Measurements from ENCODE around the gene PJA1.

The PJA1 gene

GRCh38 chrX:69185141-69185540 is 19.9 kb upstream of the PJA1 start:
- Histone ChIP-seq H3K9me3 (ENCODE audit: control insufficient read depth, insufficient read depth, low read length) (no peaks in the 10 kb centered on the region), H3K9ac (ENCODE audit: low read depth, low read length) (no peak overlapping the region), H3K36me3 (ENCODE audit: insufficient read depth, low read length) (no peaks in the 10 kb centered on the region), H3K4me1 (ENCODE audit: insufficient read depth, low read length) (peaks cover 7% of the 10 kb centered on the region; the same call in 1 of the 2 replicates)

- Histone ChIP-seq H3K36me3 (ENCODE audit: insufficient read depth, low read length) (no peaks in the 10 kb centered on the region), H3K9me3 (ENCODE audit: control insufficient read depth, insufficient read depth, low read length) (no peaks in the 10 kb centered on the region), H3K9ac (ENCODE audit: low read depth, low read length) (no peak overlapping the region), H3K4me1 (ENCODE audit: insufficient read depth, low read length) (no peaks in the 10 kb centered on the region)
These were observed 17.6 kb upstream of the PJA1 start for GRCh38 chrX:69182818-69183380.

- Histone ChIP-seq H3K9ac (ENCODE audit: low read depth, low read length) (no peak overlapping the region; the same call in 1 of the 2 replicates), H3K36me3 (ENCODE audit: insufficient read depth, low read length) (no peaks in the 10 kb centered on the region), H3K9me3 (ENCODE audit: control insufficient read depth, insufficient read depth, low read length) (no peaks in the 10 kb centered on the region), H3K4me1 (ENCODE audit: insufficient read depth, low read length) (no peaks in the 10 kb centered on the region)
These were observed 14.2 kb upstream of the PJA1 start for GRCh38 chrX:69179380-69179911.

GRCh38 chrX:69178592-69178991 is 13.3 kb upstream of the PJA1 start:
- Histone ChIP-seq H3K4me1 (ENCODE audit: insufficient read depth, low read length) (no peaks in the 10 kb centered on the region), H3K36me3 (ENCODE audit: insufficient read depth, low read length) (no peaks in the 10 kb centered on the region), H3K9me3 (ENCODE audit: control insufficient read depth, insufficient read depth, low read length) (no peaks in the 10 kb centered on the region), H3K9ac (ENCODE audit: low read depth, low read length) (no peak overlapping the region)

GRCh38 chrX:69177511-69178162 is 12.4 kb upstream of the PJA1 start:
- no peak overlapping the region for H3K9ac ChIP-seq (ENCODE audit: low read depth, low read length)
- H3K36me3 ChIP-seq (ENCODE audit: insufficient read depth, low read length), result no peaks in the 10 kb centered on the region
- H3K9me3 ChIP-seq (ENCODE audit: control insufficient read depth, insufficient read depth, low read length), result no peaks in the 10 kb centered on the region
- no peaks in the 10 kb centered on the region for H3K4me1 ChIP-seq (ENCODE audit: insufficient read depth, low read length)

GRCh38 chrX:69176053-69176452 is 10.8 kb upstream of the PJA1 start:
- Histone ChIP-seq H3K9me3 (ENCODE audit: control insufficient read depth, insufficient read depth, low read length) (no peaks in the 10 kb centered on the region), H3K4me1 (ENCODE audit: insufficient read depth, low read length) (no peaks in the 10 kb centered on the region), H3K9ac (ENCODE audit: low read depth, low read length) (no peak overlapping the region), H3K36me3 (ENCODE audit: insufficient read depth, low read length) (no peaks in the 10 kb centered on the region)

- Histone ChIP-seq H3K9ac (ENCODE audit: low read depth, low read length) (peak overlapping the region; percentile 40), H3K9me3 (ENCODE audit: control insufficient read depth, insufficient read depth, low read length) (no peaks in the 10 kb centered on the region), H3K36me3 (ENCODE audit: insufficient read depth, low read length) (no peaks in the 10 kb centered on the region), H3K4me1 (ENCODE audit: insufficient read depth, low read length) (no peaks in the 10 kb centered on the region)
These were observed 8.7 kb upstream of the PJA1 start for GRCh38 chrX:69173906-69174305.

GRCh38 chrX:69172937-69173336 is 7.7 kb upstream of the PJA1 start:
- no peaks in the 10 kb centered on the region for H3K36me3 ChIP-seq (ENCODE audit: insufficient read depth, low read length)
- H3K4me1 ChIP-seq (ENCODE audit: insufficient read depth, low read length), result no peaks in the 10 kb centered on the region
- H3K9me3 ChIP-seq (ENCODE audit: control insufficient read depth, insufficient read depth, low read length), result no peaks in the 10 kb centered on the region
- no peak overlapping the region for H3K9ac ChIP-seq (ENCODE audit: low read depth, low read length)

- Histone ChIP-seq H3K36me3 (ENCODE audit: insufficient read depth, low read length) (no peaks in the 10 kb centered on the region), H3K4me1 (ENCODE audit: insufficient read depth, low read length) (peaks cover 5% of the 10 kb centered on the region; the same call in 1 of the 2 replicates), H3K9me3 (ENCODE audit: control insufficient read depth, insufficient read depth, low read length) (no peaks in the 10 kb centered on the region), H3K9ac (ENCODE audit: low read depth, low read length) (no peak overlapping the region)
These were observed 5.1 kb upstream of the PJA1 start for GRCh38 chrX:69170319-69170718.

GRCh38 chrX:69163936-69164741 is 1.1 kb downstream of the PJA1 start:
- Histone ChIP-seq H3K4me1 (ENCODE audit: insufficient read depth, low read length) (peaks cover 6% of the 10 kb centered on the region), H3K9ac (ENCODE audit: low read depth, low read length) (no peak overlapping the region; the same call in 1 of the 2 replicates), H3K9me3 (ENCODE audit: control insufficient read depth, insufficient read depth, low read length) (no peaks in the 10 kb centered on the region)

GRCh38 chrX:69162361-69162865 is 2.8 kb downstream of the PJA1 start:
- Histone ChIP-seq H3K4me1 (ENCODE audit: insufficient read depth, low read length) (peaks cover 13% of the 10 kb centered on the region), H3K36me3 (ENCODE audit: insufficient read depth, low read length) (peaks cover 18% of the 10 kb centered on the region; the same call in 1 of the 2 replicates), H3K9me3 (ENCODE audit: control insufficient read depth, insufficient read depth, low read length) (no peaks in the 10 kb centered on the region), H3K9ac (ENCODE audit: low read depth, low read length) (no peak overlapping the region)

More at GRCh38 chrX:69163936-69164741, 1.1 kb downstream of the PJA1 start:
- peaks cover 18% of the 10 kb centered on the region; the same call in 1 of the 2 replicates for H3K36me3 ChIP-seq (ENCODE audit: insufficient read depth, low read length)

- no peaks in the 10 kb centered on the region for H3K9me3 ChIP-seq (ENCODE audit: control insufficient read depth, insufficient read depth, low read length)
- H3K4me1 ChIP-seq (ENCODE audit: insufficient read depth, low read length), result peaks cover 13% of the 10 kb centered on the region
- H3K9ac ChIP-seq (ENCODE audit: low read depth, low read length), result no peak overlapping the region
- H3K36me3 ChIP-seq (ENCODE audit: insufficient read depth, low read length), result peaks cover 18% of the 10 kb centered on the region; the same call in 1 of the 2 replicates
These were observed 3.4 kb downstream of the PJA1 start for GRCh38 chrX:69161786-69162349.

GRCh38 chrX:69161371-69161770 is 3.9 kb downstream of the PJA1 start:
- no peak overlapping the region for H3K9ac ChIP-seq (ENCODE audit: low read depth, low read length)
- no peaks in the 10 kb centered on the region for H3K9me3 ChIP-seq (ENCODE audit: control insufficient read depth, insufficient read depth, low read length)
- peaks cover 13% of the 10 kb centered on the region for H3K4me1 ChIP-seq (ENCODE audit: insufficient read depth, low read length)
- H3K36me3 ChIP-seq (ENCODE audit: insufficient read depth, low read length), result peaks cover 18% of the 10 kb centered on the region; the same call in 1 of the 2 replicates

Measured in ES-I3 (cell line).